IMR-90 (cell line): ENCODE measurements around the gene ZDHHC11B. TPM values are rescaled to one million over a fixed set of nuclear protein-coding genes. Genes with fewer than 3 reads are reported as not detected.
"Not testable (repeated sequence)": the region's sequence is repeated elsewhere in the genome, so short reads cannot be mapped to it uniquely, and the experiment has no call there.

Source experiments
- ATAC-seq: fragments of 200-7000 bp; cut with Tn5 transposase; 2 replicates; pipeline ENCODE4 v1.9.1; 2020; ENCODE audit warnings: low read depth, mild to moderate bottlenecking, moderate library complexity
- BruUV-seq: library from RNA; stranded (reverse); fragments of 400-500 nt; replicated peaks from 2 replicates; lab custom pipeline; 2021; lab: Mats Ljungman, UMichigan
- CTCF ChIA-PET: fragments of 300-600 bp; formaldehyde crosslinking; extraction: SDS; loops from one replicate; lab custom pipeline; 2021; ENCODE audit warnings: antibody characterized with exemption; lab: Yijun Ruan, JAX
- POLR2A ChIA-PET: fragments of 300-600 bp; sonication (Branson Sonifier 250); formaldehyde crosslinking; loops from one replicate; lab custom pipeline; 2022; ENCODE audit warnings: antibody characterized with exemption; ENCODE audit not compliant: unreplicated experiment; lab: Charles Lee
- DNase-seq: peaks from one replicate; pipeline ENCODE4 v3.0.0; 2013
- H2AFZ ChIP-seq: replicated peaks from 2 replicates; pipeline ENCODE3; 2013; ENCODE audit warnings: low read length, mild to moderate bottlenecking; ENCODE audit not compliant: poor library complexity
- H2AK5ac ChIP-seq: 2 replicates; pipeline ENCODE4 v1.6.1; 2013; ENCODE audit warnings: low read depth, low read length, inconsistent platforms
- H2AK9ac ChIP-seq: replicated peaks from 2 replicates; pipeline ENCODE3; 2013; ENCODE audit warnings: mild to moderate bottlenecking, low read depth, low read length, moderate library complexity; ENCODE audit not compliant: poor library complexity
- H2BK120ac ChIP-seq: 2 replicates; pipeline ENCODE4 v1.6.1; 2013; ENCODE audit warnings: low read depth, low read length, inconsistent platforms
- H2BK15ac ChIP-seq: 3 replicates; pipeline ENCODE4 v1.6.1; 2013; ENCODE audit warnings: low read depth, low read length, inconsistent platforms
- H2BK20ac ChIP-seq: 2 replicates; pipeline ENCODE4 v1.6.1; 2013; ENCODE audit warnings: low read depth, mild to moderate bottlenecking, inconsistent platforms, low read length, moderate library complexity
- H2BK5ac ChIP-seq: 2 replicates; pipeline ENCODE4 v1.6.1; 2013; ENCODE audit warnings: mild to moderate bottlenecking, low read depth, low read length, inconsistent platforms; ENCODE audit not compliant: poor library complexity, severe bottlenecking
- H3K14ac ChIP-seq: replicated peaks from 2 replicates; pipeline ENCODE4 v1.6.1; 2013; ENCODE audit warnings: low read depth, low read length, inconsistent platforms
- H3K18ac ChIP-seq: 2 replicates; pipeline ENCODE4 v1.6.1; 2013; ENCODE audit warnings: low read depth, low read length, control low read depth
- H3K23ac ChIP-seq: 2 replicates; pipeline ENCODE4 v1.6.1; 2013; ENCODE audit warnings: low read depth, low read length, inconsistent platforms
- H3K27ac ChIP-seq: 2 replicates; pipeline ENCODE4 v1.5.1; 2013; ENCODE audit warnings: mild to moderate bottlenecking, control low read depth, low read length; ENCODE audit not compliant: insufficient read depth
- H3K27me3 ChIP-seq: 2 replicates; pipeline ENCODE4 v1.6.1; 2013; ENCODE audit warnings: low read length; ENCODE audit not compliant: control insufficient read depth, insufficient read depth
- H3K36me3 ChIP-seq: 2 replicates; pipeline ENCODE4 v1.6.1; 2013; ENCODE audit warnings: low read length, mixed read lengths; ENCODE audit not compliant: control insufficient read depth, insufficient read depth
- H3K4ac ChIP-seq: 2 replicates; pipeline ENCODE4 v1.6.1; 2013; ENCODE audit warnings: low read depth, low read length, inconsistent platforms
- H3K4me1 ChIP-seq: 2 replicates; pipeline ENCODE4 v1.6.1; 2013; ENCODE audit warnings: low read length, mixed read lengths; ENCODE audit not compliant: control insufficient read depth, insufficient read depth
- H3K4me2 ChIP-seq: 2 replicates; pipeline ENCODE4 v1.6.1; 2013; ENCODE audit warnings: low read depth, mild to moderate bottlenecking, control low read depth, low read length, moderate library complexity
- H3K4me3 ChIP-seq: 2 replicates; pipeline ENCODE4 v1.5.1; 2013; ENCODE audit warnings: low read depth, mild to moderate bottlenecking, control low read depth, low read length, moderate library complexity; ENCODE audit not compliant: insufficient read depth
- H3K56ac ChIP-seq: 2 replicates; pipeline ENCODE4 v1.6.1; 2013; ENCODE audit warnings: low read length, inconsistent platforms; ENCODE audit not compliant: insufficient read depth; ENCODE audit errors: extremely low read depth
- H3K79me1 ChIP-seq, 2 experiments: 2 replicates each; pipeline ENCODE4 v1.6.1; 2013; ENCODE audit warnings: low read length in 2 of 2, inconsistent platforms in 1 of 2, low read depth in 1 of 2
- H3K9ac ChIP-seq: 2 replicates; pipeline ENCODE4 v1.6.1; 2013; ENCODE audit warnings: low read depth, low read length, control low read depth
- H3K9me1 ChIP-seq: 2 replicates; pipeline ENCODE4 v1.6.1; 2013; ENCODE audit warnings: low read length, inconsistent platforms; ENCODE audit not compliant: insufficient read depth
- H3K9me3 ChIP-seq: 2 replicates; pipeline ENCODE4 v1.6.1; 2013; ENCODE audit warnings: low read length; ENCODE audit not compliant: control insufficient read depth, insufficient read depth
- H4K20me1 ChIP-seq: 2 replicates; pipeline ENCODE4 v1.6.1; 2013; ENCODE audit warnings: low read length, inconsistent platforms; ENCODE audit not compliant: insufficient read depth
- H4K5ac ChIP-seq: 2 replicates; pipeline ENCODE4 v1.6.1; 2013; ENCODE audit warnings: mild to moderate bottlenecking, low read depth, low read length, control low read depth
- H4K8ac ChIP-seq, 2 experiments: 2 replicates each; pipeline ENCODE4 v1.6.1; 2013; ENCODE audit warnings: low read depth in 2 of 2, low read length in 2 of 2, control low read depth in 1 of 2, inconsistent platforms in 1 of 2
- H4K91ac ChIP-seq: 2 replicates; pipeline ENCODE4 v1.6.1; 2013; ENCODE audit warnings: low read depth, low read length, inconsistent platforms; ENCODE audit not compliant: insufficient read depth
- WGBS, 2 experiments: methylation state at CpG; one replicate each; pipeline versions ENCODE4 v1.1.5 to v1.1.7; 2013; ENCODE audit warnings: missing lambda C conversion rate in 2 of 2; ENCODE audit not compliant: insufficient read length in 1 of 2; ENCODE audit errors: extremely low coverage in 2 of 2; 5-methylcytosine and 5-hydroxymethylcytosine counted together
- dilution Hi-C: fragments of 300-500 bp; cut with HindIII; formaldehyde crosslinking; loops from one replicate; pipeline ENCODE4 v1.14.3; 2018; ENCODE audit warnings: low sequenced_read_pairs; ENCODE audit not compliant: unreplicated experiment
- in situ Hi-C: fragments of 300-500 bp; cut with MboI; formaldehyde crosslinking; loops from 3 replicates; pipeline ENCODE4 v1.14.3; 2019; ENCODE audit warnings: low sequenced_read_pairs, inconsistent platforms, mixed read lengths
- intact Hi-C: fragments of 100-400 bp; cut with micrococcal nuclease; formaldehyde crosslinking; loops from 2 replicates; pipeline ENCODE4 v1.10.0; 2022
- polyA plus RNA-seq, 3 experiments: library from polyadenylated mRNA; depleted of rRNA; stranded (reverse); fragments of >200 nt; gene quantifications; 2 replicates each; pipeline ENCODE4 v1.2.3, GENCODE V29; 2012; ENCODE audit warnings: low replicate concordance in 1 of 3
- total RNA-seq: library from RNA; depleted of rRNA; stranded (reverse); fragments of >200 nt; gene quantifications from 2 replicates; pipeline ENCODE4 v1.2.3, GENCODE V29; 2012

Gene ZDHHC11B
- total and polyA plus RNA-seq, 2 of the 4 experiments (the other 2 are of a cell fraction), result 0.12 TPM; not detected in 1

- H4K5ac ChIP-seq, H2BK5ac ChIP-seq, H3K36me3 ChIP-seq, H3K4ac ChIP-seq, H2BK120ac ChIP-seq, H4K91ac ChIP-seq, DNase-seq, H3K79me1 ChIP-seq, H3K4me1 ChIP-seq, H2AFZ ChIP-seq, ATAC-seq, H4K8ac ChIP-seq, H3K18ac ChIP-seq, BruUV-seq, H3K9ac ChIP-seq, H3K4me3 ChIP-seq, H3K27ac ChIP-seq, H2BK20ac ChIP-seq, H4K20me1 ChIP-seq, H3K4me2 ChIP-seq, in situ Hi-C loops, H3K27me3 ChIP-seq, H2AK5ac ChIP-seq, H3K56ac ChIP-seq, POLR2A ChIA-PET, intact Hi-C loops, H2BK15ac ChIP-seq, H3K23ac ChIP-seq, H2AK9ac ChIP-seq, H3K9me1 ChIP-seq, CTCF ChIA-PET, dilution Hi-C loops, H3K9me3 ChIP-seq, H3K14ac ChIP-seq: not testable (repeated sequence)
- WGBS, 2 experiments, result no CpG with 5 or more reads among the region's 22 CpGs
Measured at GRCh38 chr5:694042-694431, 90.5 kb downstream of the ZDHHC11B start.
